ENCODE results near the gene ATAD3B.
A peak's percentile ranks its signal among the peaks of the same experiment; 100 is the strongest.

DNA sequence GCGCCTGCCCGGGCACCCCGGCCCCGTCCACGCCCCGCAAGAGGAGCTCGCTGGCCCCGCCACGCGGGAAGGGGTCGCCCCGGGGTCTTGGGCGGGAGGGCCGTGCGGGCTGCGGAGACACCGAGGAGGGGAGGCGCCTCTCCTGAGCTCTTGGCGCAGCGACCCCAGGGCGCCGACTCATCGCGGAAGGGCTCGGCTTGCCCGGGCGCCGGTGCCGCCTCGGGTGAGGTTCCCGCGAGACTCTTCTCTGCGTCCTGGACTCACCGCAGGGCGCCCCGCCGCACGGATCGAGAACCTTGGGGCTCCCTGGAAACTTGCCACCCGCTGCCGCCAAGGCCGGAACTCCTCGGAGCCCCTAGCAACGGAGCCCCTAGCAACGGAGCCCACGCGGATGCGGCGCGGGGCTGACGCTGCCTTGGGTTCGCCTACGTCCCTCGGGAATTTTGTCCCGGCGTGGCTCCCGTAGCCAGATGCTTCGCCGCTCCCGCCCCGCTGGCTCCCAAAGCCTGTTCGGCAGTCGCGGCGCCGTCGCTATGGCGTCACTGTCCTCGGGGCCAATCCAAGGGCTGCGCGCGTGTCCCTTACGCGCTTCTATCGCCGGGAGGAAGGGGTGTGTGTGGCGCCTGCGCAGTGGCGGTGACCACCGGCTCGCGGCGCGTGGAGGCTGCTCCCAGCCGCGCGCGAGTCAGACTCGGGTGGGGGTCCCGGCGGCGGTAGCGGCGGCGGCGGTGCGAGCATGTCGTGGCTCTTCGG is 40.1 kb downstream of the ATAD3B start, which contains the start of gene ATAD3A:
- TF ChIP-seq TAF1 (conservative IDR thresholded peaks at IDR 0.05) (no peak), FOXA1 (IDR thresholded peaks at IDR 0.05) (peak; percentile 42), RAD21 (IDR thresholded peaks at IDR 0.05) (no peak)
- TF ChIP-seq, protein P1, sequence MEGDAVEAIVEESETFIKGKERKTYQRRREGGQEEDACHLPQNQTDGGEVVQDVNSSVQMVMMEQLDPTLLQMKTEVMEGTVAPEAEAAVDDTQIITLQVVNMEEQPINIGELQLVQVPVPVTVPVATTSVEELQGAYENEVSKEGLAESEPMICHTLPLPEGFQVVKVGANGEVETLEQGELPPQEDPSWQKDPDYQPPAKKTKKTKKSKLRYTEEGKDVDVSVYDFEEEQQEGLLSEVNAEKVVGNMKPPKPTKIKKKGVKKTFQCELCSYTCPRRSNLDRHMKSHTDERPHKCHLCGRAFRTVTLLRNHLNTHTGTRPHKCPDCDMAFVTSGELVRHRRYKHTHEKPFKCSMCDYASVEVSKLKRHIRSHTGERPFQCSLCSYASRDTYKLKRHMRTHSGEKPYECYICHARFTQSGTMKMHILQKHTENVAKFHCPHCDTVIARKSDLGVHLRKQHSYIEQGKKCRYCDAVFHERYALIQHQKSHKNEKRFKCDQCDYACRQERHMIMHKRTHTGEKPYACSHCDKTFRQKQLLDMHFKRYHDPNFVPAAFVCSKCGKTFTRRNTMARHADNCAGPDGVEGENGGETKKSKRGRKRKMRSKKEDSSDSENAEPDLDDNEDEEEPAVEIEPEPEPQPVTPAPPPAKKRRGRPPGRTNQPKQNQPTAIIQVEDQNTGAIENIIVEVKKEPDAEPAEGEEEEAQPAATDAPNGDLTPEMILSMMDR (IDR thresholded peaks at IDR 0.05; ENCODE audit: low read depth, low read length, missing input control) = no peak
- TF ChIP-seq, protein P2, sequence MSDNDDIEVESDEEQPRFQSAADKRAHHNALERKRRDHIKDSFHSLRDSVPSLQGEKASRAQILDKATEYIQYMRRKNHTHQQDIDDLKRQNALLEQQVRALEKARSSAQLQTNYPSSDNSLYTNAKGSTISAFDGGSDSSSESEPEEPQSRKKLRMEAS (IDR thresholded peaks at IDR 0.05) = no peak

Data from liver (tissue), 3 donors.